ENCODE results near the gene PLEKHA8. TPM values are rescaled to one million over a fixed set of nuclear protein-coding genes. Genes with fewer than 3 reads are reported as not detected.
"Not testable (repeated sequence)": the region's sequence is repeated elsewhere in the genome, so short reads cannot be mapped to it uniquely, and the experiment has no call there.

The PLEKHA8 gene
- total and polyA plus RNA-seq, 10 donors: 1.4 to 13.6 (median 8.4) TPM

DNA sequence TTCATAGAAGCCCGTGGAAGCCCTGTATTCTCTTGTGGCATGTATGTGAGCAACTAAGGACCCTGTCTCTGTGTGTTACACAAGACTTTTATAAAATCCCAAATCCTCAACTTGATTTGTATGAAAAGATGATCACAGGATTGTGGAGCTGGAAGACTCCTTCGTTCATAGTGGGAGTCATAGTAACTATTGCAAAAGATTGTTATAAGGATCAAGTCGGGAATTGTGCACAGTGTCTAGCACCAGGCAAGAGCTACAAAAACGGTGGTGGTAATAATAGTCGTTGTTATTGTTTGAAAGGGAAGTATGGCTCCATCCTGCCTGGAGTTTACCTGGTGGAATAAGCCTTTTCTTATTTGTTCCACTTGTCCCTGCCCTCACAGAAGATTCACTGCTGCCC, 63.8 kb downstream of the PLEKHA8 start:
- Histone ChIP-seq H3K36me3 (no peaks in the 10 kb centered on the region), H3K4me1 (no peaks in the 10 kb centered on the region), H3K27ac (no peak overlapping the region), H3K9me3 (no peaks in the 10 kb centered on the region), H3K27me3 (replicated peaks in 1 of 7) (no peaks in the 10 kb centered on the region), H3K4me3 (no peak overlapping the region)
- 91 to 95% (median 93%) methylated on average over 5 of the region's 5 CpGs for WGBS, 5 donors
- TF ChIP-seq POLR2AphosphoS5 (IDR thresholded peaks at IDR 0.05) (no peak), CTCF (IDR thresholded peaks at IDR 0.05 in 8 of 11, conservative IDR thresholded peaks at IDR 0.05 in 3 of 11) (no peak), POLR2A (IDR thresholded peaks at IDR 0.05) (no peak)
- DNase-seq: no peak
- intact Hi-C loops (cut with DNase I; ENCODE audit: low total_unique reads): no loop called here

DNA sequence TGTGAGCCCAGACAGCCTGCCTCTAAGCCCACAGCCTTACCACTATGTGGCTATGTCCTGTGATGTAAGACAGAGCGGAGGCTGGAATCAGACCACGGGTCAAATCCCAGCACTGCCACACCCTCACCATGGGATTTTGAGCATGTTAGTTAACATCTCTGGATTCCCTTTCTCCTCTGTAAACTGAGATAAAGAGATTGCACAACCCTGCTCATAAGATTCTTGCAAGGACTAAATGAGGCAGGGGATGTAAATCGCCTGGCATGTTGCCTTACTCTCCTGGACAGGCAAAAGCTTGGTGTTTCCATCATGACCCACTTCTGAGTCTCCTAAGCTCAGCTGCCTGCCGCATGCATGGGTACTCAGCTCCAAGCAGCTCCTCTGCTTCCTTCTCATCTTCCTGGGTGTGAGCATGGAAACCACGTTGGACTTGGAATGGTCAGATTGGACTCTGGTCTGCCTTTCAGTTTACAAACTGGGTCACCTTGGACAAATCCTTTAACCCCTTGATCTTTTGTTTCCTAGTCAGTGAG, 65.3 kb downstream of the PLEKHA8 start:
- Histone ChIP-seq H3K27ac (no peak overlapping the region), H3K4me1 (no peaks in the 10 kb centered on the region), H3K9me3 (peaks cover 0 to 2% (median 0%) of the 10 kb centered on the region in 8 donors), H3K4me3 (no peak overlapping the region), H3K27me3 (replicated peaks in 1 of 7) (no peaks in the 10 kb centered on the region), H3K36me3 (no peaks in the 10 kb centered on the region)
- WGBS, 5 donors: 79 to 92% (median 84%) methylated on average over 4 to 5 of the region's 5 CpGs
- no peak for DNase-seq
- no peak for TF ChIP-seq CTCF (IDR thresholded peaks at IDR 0.05 in 8 of 11, conservative IDR thresholded peaks at IDR 0.05 in 3 of 11)
- no peak for TF ChIP-seq POLR2AphosphoS5 (IDR thresholded peaks at IDR 0.05)
- TF ChIP-seq POLR2A (IDR thresholded peaks at IDR 0.05): no peak
- intact Hi-C loops (cut with DNase I; ENCODE audit: low total_unique reads): no loop called here

DNA sequence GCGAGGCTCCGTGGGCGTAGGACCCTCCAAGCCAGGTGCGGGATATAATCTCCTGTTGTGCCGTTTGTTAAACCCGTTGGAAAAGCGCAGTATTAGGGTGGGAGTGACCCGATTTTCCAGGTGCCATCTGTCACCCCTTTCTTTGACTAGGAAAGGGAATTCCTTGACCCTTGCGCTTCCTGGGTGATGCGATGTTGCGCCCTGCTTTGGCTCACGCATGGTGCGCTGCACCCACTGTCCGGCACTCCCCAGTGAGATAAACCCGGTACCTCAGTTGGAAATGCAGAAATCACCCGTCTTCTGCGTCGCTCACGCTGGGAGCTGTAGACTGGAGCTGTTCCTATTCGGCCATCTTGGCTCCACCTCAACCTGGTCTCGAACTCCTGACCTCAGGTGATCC, 70.4 kb downstream of the PLEKHA8 start:
- intact Hi-C loops (cut with DNase I; ENCODE audit: low total_unique reads); H3K4me1 ChIP-seq; H3K4me3 ChIP-seq; DNase-seq; H3K27me3 ChIP-seq (replicated peaks in 1 of 7); H3K27ac ChIP-seq; H3K36me3 ChIP-seq; H3K9me3 ChIP-seq: not testable (repeated sequence)
- WGBS, 5 donors: 91 to 96% (median 93%) methylated on average over 21 of the region's 21 CpGs

DNA sequence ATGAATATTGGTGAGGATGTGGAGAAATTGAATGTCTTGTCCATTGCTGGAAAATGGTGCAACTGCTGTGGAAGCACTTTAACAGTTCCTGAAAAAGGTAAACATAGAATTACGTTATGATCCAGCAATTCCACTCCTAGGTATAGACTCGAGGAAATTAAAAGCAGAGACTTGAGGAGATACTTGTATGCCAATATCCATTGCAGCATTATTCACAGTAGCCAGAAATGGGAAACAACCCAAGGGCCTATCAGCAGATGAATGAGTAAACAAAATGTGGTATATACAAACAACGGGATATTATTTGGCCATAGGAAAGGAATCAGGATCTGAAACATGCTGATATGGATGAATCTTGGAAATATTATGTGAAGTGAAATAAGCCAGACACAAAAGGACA, 74.1 kb downstream of the PLEKHA8 start:
- Histone ChIP-seq H3K27ac (no peak overlapping the region), H3K27me3 (replicated peaks in 1 of 7) (no peaks in the 10 kb centered on the region), H3K36me3 (no peaks in the 10 kb centered on the region), H3K4me1 (no peaks in the 10 kb centered on the region), H3K4me3 (no peak overlapping the region), H3K9me3 (peaks cover 0 to 5% (median under 1%) of the 10 kb centered on the region in 8 donors)
- intact Hi-C loops (cut with DNase I; ENCODE audit: low total_unique reads): no loop called here
- TF ChIP-seq CTCF (IDR thresholded peaks at IDR 0.05 in 8 of 11, conservative IDR thresholded peaks at IDR 0.05 in 3 of 11) (no peak), POLR2AphosphoS5 (IDR thresholded peaks at IDR 0.05) (no peak), POLR2A (IDR thresholded peaks at IDR 0.05) (no peak)
- no peak for DNase-seq
- WGBS, 5 donors: 89 to 97% (median 92%) methylated on average over 3 of the region's 3 CpGs

GRCh38 chr7:30104157-30104556, 75.9 kb downstream of the PLEKHA8 start:
- H3K36me3 ChIP-seq: no peaks in the 10 kb centered on the region
- H3K9me3 ChIP-seq: peaks cover 0 to 16% (median 7%) of the 10 kb centered on the region in 8 donors
- intact Hi-C loops (cut with DNase I; ENCODE audit: low total_unique reads): no loop called here
- DNase-seq: no peak
- no peaks in the 10 kb centered on the region for H3K27me3 ChIP-seq (replicated peaks in 1 of 7)
- no peak overlapping the region for H3K4me3 ChIP-seq
- WGBS, 5 donors: 86 to 100% (median 92%) methylated on average over 1 of the region's 1 CpG
- H3K4me1 ChIP-seq: no peaks in the 10 kb centered on the region
- H3K27ac ChIP-seq: no peak overlapping the region
- TF ChIP-seq CTCF (IDR thresholded peaks at IDR 0.05 in 8 of 11, conservative IDR thresholded peaks at IDR 0.05 in 3 of 11) (no peak), POLR2A (IDR thresholded peaks at IDR 0.05) (no peak), POLR2AphosphoS5 (IDR thresholded peaks at IDR 0.05) (no peak)
